Measurements from ENCODE around the gene RNF208. TPM values are rescaled to one million over a fixed set of nuclear protein-coding genes. Genes with fewer than 3 reads are reported as not detected.
"Not testable (repeated sequence)": the region's sequence is repeated elsewhere in the genome, so short reads cannot be mapped to it uniquely, and the experiment has no call there.

Gene RNF208
- total RNA-seq, 1 donor from 2014 or later: 6.7 TPM

DNA sequence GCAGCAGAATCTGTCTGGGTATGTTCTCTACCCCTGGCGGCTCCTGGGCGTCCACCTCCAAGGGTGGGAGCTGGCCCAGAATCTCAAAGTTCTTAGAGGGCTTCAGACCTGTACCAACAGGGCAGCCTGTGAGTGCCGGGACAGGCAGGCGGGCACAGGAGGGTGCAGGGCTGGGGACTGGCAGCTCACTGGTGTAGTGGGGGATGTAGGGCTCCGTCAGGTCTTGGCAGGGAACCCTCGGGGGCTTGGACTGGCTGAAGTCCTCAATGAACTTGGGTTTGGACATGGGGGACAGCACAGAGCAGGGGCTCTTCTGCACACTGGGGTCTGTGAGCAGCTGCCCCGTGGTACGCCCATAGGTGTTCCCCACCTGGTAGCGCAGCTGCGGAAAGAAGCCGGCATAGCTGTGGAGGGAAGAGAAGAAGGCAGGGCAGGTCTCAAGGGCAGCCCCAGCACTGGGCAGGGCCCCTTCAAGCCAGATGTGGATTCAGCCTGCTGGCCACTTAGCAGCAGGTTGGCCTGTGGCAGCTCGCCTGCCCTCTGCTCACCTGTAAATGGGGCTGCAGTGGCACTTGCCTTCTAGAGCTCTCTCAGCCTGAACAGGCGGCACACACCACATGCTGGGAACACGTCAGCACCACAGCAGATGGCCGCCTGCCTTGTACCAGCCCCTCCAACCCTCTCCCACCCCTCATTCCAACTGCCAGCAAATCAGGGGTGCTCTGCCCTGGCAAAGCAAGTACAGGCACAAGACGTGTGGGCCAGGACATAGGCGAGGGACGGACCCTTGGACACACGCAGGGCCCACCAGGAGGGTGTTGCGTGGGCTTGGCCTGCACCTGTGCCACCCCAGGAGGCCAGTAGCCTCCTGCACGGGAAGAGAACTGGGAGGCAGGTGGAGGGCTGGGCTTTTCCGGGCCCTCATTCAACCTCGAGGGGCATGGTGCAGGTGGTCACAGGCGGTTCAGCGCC is 23.7 kb upstream of the RNF208 start:
- TF ChIP-seq, protein P1, sequence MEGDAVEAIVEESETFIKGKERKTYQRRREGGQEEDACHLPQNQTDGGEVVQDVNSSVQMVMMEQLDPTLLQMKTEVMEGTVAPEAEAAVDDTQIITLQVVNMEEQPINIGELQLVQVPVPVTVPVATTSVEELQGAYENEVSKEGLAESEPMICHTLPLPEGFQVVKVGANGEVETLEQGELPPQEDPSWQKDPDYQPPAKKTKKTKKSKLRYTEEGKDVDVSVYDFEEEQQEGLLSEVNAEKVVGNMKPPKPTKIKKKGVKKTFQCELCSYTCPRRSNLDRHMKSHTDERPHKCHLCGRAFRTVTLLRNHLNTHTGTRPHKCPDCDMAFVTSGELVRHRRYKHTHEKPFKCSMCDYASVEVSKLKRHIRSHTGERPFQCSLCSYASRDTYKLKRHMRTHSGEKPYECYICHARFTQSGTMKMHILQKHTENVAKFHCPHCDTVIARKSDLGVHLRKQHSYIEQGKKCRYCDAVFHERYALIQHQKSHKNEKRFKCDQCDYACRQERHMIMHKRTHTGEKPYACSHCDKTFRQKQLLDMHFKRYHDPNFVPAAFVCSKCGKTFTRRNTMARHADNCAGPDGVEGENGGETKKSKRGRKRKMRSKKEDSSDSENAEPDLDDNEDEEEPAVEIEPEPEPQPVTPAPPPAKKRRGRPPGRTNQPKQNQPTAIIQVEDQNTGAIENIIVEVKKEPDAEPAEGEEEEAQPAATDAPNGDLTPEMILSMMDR (IDR thresholded peaks at IDR 0.05): no peak
- H3K4me1 ChIP-seq: peaks cover 30% of the 10 kb centered on the region
- DNase-seq (no peak), ATAC-seq (no peak)
- intact Hi-C loops (cut with DNase I): no loop called here
- H3K27ac ChIP-seq: no peak overlapping the region
- no peaks in the 10 kb centered on the region for H3K27me3 ChIP-seq
- no peaks in the 10 kb centered on the region for H3K9me3 ChIP-seq
- H3K4me3 ChIP-seq: no peak overlapping the region
- H3K36me3 ChIP-seq: peaks cover 21% of the 10 kb centered on the region

DNA sequence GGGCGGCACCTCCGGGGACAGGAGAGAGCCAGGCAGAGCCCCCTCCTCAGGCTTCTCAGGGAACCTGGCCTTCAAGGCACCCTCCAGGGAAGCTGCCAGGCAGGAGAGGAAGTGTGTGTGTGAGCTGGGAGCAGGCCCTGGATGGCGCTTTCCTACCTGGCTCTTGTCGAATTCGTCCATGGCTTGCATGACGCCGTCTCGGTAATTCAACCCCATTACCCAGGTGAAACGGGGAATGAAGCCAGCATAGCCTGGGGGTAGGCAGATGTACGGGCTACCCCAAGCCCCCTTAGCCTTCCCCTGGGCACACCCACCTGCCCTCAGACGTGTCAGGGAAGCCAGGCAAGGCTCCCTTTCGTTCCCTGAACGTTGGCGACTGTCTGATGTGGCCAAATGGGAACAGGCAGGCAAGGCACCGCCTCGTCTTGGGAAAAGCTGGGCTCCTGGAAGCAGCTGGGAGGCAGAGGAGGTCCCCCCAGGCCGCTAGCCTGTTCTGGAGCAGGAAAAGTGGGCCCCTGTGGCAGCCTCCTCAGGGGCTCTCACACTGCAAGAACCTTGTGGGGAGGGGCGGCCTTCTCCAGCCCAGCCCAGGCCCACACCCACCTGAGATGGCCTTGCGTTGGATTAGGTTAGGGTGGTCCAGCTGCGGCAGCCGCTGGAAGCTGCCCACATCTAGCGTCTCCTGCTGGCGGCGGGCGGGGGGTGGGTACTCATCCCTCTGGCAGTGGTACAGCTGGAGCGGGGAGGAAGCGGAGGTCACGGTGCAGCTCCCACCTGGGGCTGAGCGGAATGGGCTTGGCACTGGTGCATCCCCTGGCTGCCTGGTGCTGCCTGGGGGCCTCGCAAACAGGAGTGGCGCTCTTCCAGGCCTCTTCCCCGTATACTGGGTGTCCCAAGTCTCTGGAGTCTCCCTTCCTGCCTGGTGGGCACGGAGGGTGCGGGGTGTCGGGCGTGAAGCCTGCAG is 22.7 kb upstream of the RNF208 start:
- TF ChIP-seq, protein P1 (IDR thresholded peaks at IDR 0.05): no peak

DNA sequence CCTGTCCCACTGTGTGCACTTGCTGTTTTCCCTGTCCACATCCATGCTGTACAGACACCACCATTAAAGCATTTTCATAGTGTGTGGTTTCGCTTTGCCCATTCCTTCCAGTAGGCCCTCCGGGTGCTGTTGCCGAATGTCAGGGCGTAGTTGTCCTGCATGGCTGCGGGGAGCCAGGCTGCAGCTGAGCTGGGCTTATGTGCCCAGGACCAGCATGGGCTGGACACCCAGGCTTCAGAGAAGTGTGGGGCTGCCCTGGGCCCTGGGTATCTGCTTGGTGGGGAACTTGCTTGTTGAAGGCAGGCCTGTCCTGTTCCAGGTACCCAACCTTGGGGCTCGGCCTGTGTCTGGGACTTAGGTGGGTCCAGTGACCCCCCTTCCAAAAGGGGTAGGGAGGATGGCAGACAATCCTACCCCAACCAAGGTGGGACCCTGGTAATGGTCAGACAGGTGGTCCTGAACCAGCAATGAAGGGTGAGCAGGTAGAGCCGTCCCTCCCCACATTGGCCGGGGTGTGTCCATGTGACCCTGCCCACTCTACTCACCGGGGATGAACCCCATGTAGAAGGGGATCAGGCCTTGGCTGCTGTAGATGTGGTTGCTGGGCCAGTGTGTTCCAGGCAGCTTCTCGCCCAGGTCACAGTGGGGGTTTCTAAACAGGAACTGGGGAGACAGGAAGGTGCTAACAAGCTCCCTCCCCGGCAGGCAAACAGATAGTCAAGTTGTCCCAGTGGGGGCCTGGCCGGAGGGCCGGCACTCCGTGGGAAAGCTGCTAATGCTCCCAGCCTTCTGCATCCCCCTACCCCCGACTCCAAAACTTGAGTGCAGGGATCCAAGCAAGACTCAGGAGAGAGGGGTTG is 21.8 kb upstream of the RNF208 start:
- Histone ChIP-seq H3K4me1 (peaks cover 43% of the 10 kb centered on the region), H3K9me3 (no peaks in the 10 kb centered on the region), H3K27ac (no peak overlapping the region), H3K4me3 (no peak overlapping the region), H3K27me3 (no peaks in the 10 kb centered on the region), H3K36me3 (peaks cover 21% of the 10 kb centered on the region)
- DNase-seq (no peak), ATAC-seq (no peak)
- TF ChIP-seq, protein P1 (IDR thresholded peaks at IDR 0.05): no peak
- intact Hi-C loops (cut with DNase I): no loop called here

More for the DNA sequence above, 22.7 kb upstream of the RNF208 start:
- H3K4me3 ChIP-seq: no peak overlapping the region
- no peak for ATAC-seq
- H3K9me3 ChIP-seq: no peaks in the 10 kb centered on the region
- no peak for DNase-seq
- H3K27ac ChIP-seq: no peak overlapping the region
- intact Hi-C loops (cut with DNase I): no loop called here
- peaks cover 33% of the 10 kb centered on the region for H3K4me1 ChIP-seq
- H3K27me3 ChIP-seq: no peaks in the 10 kb centered on the region
- peaks cover 21% of the 10 kb centered on the region for H3K36me3 ChIP-seq

GRCh38 chr9:137243266-137243625 is 21.2 kb upstream of the RNF208 start:
- intact Hi-C loops (cut with DNase I); H3K27ac ChIP-seq: not testable (repeated sequence)

GRCh38 chr9:137242269-137243203 is 20.5 kb upstream of the RNF208 start:
- ATAC-seq (no peak), DNase-seq (no peak)
- intact Hi-C loops (cut with DNase I): no loop called here
- TF ChIP-seq, protein P1 (IDR thresholded peaks at IDR 0.05): no peak
- Histone ChIP-seq H3K36me3 (peaks cover 21% of the 10 kb centered on the region), H3K27me3 (no peaks in the 10 kb centered on the region), H3K4me3 (peak overlapping the region; percentile 92), H3K4me1 (peaks cover 44% of the 10 kb centered on the region), H3K9me3 (no peaks in the 10 kb centered on the region), H3K27ac (peak overlapping the region; percentile 86)

More at GRCh38 chr9:137243266-137243625, 21.2 kb upstream of the RNF208 start:
- not testable (repeated sequence) for DNase-seq, H3K27me3 ChIP-seq, H3K4me3 ChIP-seq, H3K9me3 ChIP-seq, ATAC-seq
- Histone ChIP-seq H3K4me1 (peaks cover 45% of the 10 kb centered on the region), H3K36me3 (peaks cover 21% of the 10 kb centered on the region)

Measured in upper lobe of right lung (tissue), 1 donor.